PC-9 (cell line): ENCODE measurements around the gene SRP68. TPM values are rescaled to one million over a fixed set of nuclear protein-coding genes. Genes with fewer than 3 reads are reported as not detected.

ENCODE experiments used
- BruUV-seq: library from RNA; stranded (reverse); fragments of 400-500 nt; replicated peaks from 2 replicates; lab custom pipeline; 2021; lab: Mats Ljungman, UMichigan
- CTCF ChIA-PET: fragments of 300-600 bp; sonication (Branson Sonifier 250); formaldehyde crosslinking; loops from one replicate; lab custom pipeline; 2022; ENCODE audit warnings: antibody characterized with exemption; lab: Charles Lee
- POLR2A ChIA-PET: fragments of 300-600 bp; sonication (Branson Sonifier 250); formaldehyde crosslinking; loops from one replicate; lab custom pipeline; 2022; ENCODE audit warnings: antibody characterized with exemption; ENCODE audit not compliant: unreplicated experiment; lab: Charles Lee
- DNase-seq, 2 experiments: peaks; one replicate each; pipeline versions ENCODE4 v3.0.0 to v3.0.0-alpha.2; 2015 to 2022; ENCODE audit warnings: mixed read lengths in 1 of 2
- H2AFZ ChIP-seq: fragments of 200-600 bp; sonication (generic); 2 replicates; pipeline ENCODE4 v1.8.1; 2017; ENCODE audit warnings: antibody characterized with exemption
- H3F3A ChIP-seq: fragments of 200-600 bp; sonication (generic); 2 replicates; pipeline ENCODE4 v1.8.1; 2017; ENCODE audit warnings: antibody characterized with exemption, mild to moderate bottlenecking, low read depth; ENCODE audit not compliant: insufficient read depth
- H3K27ac ChIP-seq: fragments of 200-600 bp; sonication (generic); 2 replicates; pipeline ENCODE4 v1.6.1; 2016; ENCODE audit warnings: mixed run types
- H3K27me3 ChIP-seq: fragments of 200-600 bp; sonication (generic); 2 replicates; pipeline ENCODE4 v1.6.1; 2016; ENCODE audit warnings: low read depth, mixed run types; ENCODE audit not compliant: insufficient read depth
- H3K36me3 ChIP-seq: fragments of 200-600 bp; sonication (generic); 2 replicates; pipeline ENCODE4 v1.6.1; 2016; ENCODE audit warnings: low read depth, mixed run types
- H3K4me1 ChIP-seq: fragments of 200-600 bp; sonication (generic); replicated peaks from 2 replicates; pipeline ENCODE4 v1.6.1; 2016; ENCODE audit warnings: mixed run types; ENCODE audit not compliant: insufficient read depth
- H3K4me2 ChIP-seq: fragments of 200-600 bp; sonication (generic); 2 replicates; pipeline ENCODE4 v1.6.1; 2017; ENCODE audit warnings: mixed run types
- H3K4me3 ChIP-seq: fragments of 200-600 bp; sonication (generic); 2 replicates; pipeline ENCODE4 v1.6.1; 2016; ENCODE audit warnings: mixed run types
- H3K79me2 ChIP-seq: fragments of 200-600 bp; sonication (generic); 2 replicates; pipeline ENCODE4 v1.6.1; 2017; ENCODE audit warnings: low read depth, mixed run types
- H3K9me2 ChIP-seq: fragments of 200-600 bp; sonication (generic); 2 replicates; pipeline ENCODE4 v1.8.1; 2017; ENCODE audit warnings: mild to moderate bottlenecking; ENCODE audit not compliant: insufficient read depth
- H3K9me3 ChIP-seq: fragments of 200-600 bp; sonication (generic); 2 replicates; pipeline ENCODE4 v1.8.1; 2016; ENCODE audit warnings: low read depth; ENCODE audit not compliant: insufficient read depth
- H4K20me1 ChIP-seq: fragments of 200-600 bp; sonication (generic); 2 replicates; pipeline ENCODE4 v1.8.1; 2017; ENCODE audit not compliant: insufficient read depth
- EZH2 ChIP-seq: fragments of 200-600 bp; sonication (generic); IDR thresholded peaks from 2 replicates; pipeline ENCODE4 v1.8.0; 2017; ENCODE audit warnings: antibody characterized with exemption, low read depth
- intact Hi-C: fragments of 100-400 bp; cut with micrococcal nuclease; formaldehyde crosslinking; loops from one replicate; pipeline ENCODE4 v1.10.0; 2022; ENCODE audit not compliant: unreplicated experiment
- microRNA-seq: library from miRNA; unstranded; fragments of <30 nt; microRNA quantifications from one replicate; pipeline ENCODE4 v1.2.0, GENCODE V29; 2021; ENCODE audit warnings: borderline number of aligned reads, borderline replicate concordance
- total RNA-seq: library from RNA; stranded (reverse); gene quantifications from 2 replicates; pipeline ENCODE4 v1.2.3, GENCODE V29; 2021
- TF ChIP-seq, protein P1 (sequence below): fragments of 200-600 bp; sonication (generic); conservative IDR thresholded peaks from 2 replicates; pipeline ENCODE4 v1.6.1; 2017; ENCODE audit warnings: mixed run types, antibody characterized with exemption, mild to moderate bottlenecking, moderate library complexity

Gene SRP68
- total RNA-seq, 1 experiment from 2014 or later = 91.7 TPM

- H2AFZ ChIP-seq = no peak overlapping the region
- H3K4me2 ChIP-seq = no peak overlapping the region
- peaks cover 29% of the 10 kb centered on the region for H3F3A ChIP-seq
- no peak for DNase-seq
- H3K27me3 ChIP-seq = no peaks in the 10 kb centered on the region
- no peak overlapping the region for H3K4me3 ChIP-seq
- no peaks in the 10 kb centered on the region for H3K9me2 ChIP-seq
- H3K9me3 ChIP-seq = no peaks in the 10 kb centered on the region
- H3K27ac ChIP-seq = no peak overlapping the region
- no TSS peak for BruUV-seq
- TF ChIP-seq EZH2 = no peak
- TF ChIP-seq, protein P1, sequence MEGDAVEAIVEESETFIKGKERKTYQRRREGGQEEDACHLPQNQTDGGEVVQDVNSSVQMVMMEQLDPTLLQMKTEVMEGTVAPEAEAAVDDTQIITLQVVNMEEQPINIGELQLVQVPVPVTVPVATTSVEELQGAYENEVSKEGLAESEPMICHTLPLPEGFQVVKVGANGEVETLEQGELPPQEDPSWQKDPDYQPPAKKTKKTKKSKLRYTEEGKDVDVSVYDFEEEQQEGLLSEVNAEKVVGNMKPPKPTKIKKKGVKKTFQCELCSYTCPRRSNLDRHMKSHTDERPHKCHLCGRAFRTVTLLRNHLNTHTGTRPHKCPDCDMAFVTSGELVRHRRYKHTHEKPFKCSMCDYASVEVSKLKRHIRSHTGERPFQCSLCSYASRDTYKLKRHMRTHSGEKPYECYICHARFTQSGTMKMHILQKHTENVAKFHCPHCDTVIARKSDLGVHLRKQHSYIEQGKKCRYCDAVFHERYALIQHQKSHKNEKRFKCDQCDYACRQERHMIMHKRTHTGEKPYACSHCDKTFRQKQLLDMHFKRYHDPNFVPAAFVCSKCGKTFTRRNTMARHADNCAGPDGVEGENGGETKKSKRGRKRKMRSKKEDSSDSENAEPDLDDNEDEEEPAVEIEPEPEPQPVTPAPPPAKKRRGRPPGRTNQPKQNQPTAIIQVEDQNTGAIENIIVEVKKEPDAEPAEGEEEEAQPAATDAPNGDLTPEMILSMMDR = no peak
- peaks cover 3% of the 10 kb centered on the region; the same call in 1 of the 2 replicates for H3K79me2 ChIP-seq
- H4K20me1 ChIP-seq = no peaks in the 10 kb centered on the region
- ChIA-PET POLR2A (no interaction called here), CTCF (no interaction called here)
- peaks cover 6% of the 10 kb centered on the region; the same call in 1 of the 2 replicates for H3K36me3 ChIP-seq
- intact Hi-C loops = no loop called here
- peaks cover 32% of the 10 kb centered on the region for H3K4me1 ChIP-seq
Observed at GRCh38 chr17:75991396-75991795, 80.9 kb downstream of the SRP68 start.

Small RNAs within 50 kb of the gene (microRNA-seq; reads per million reads assigned to microRNA genes)
- not detected for gene MIR6868

Other genes with a start within 250 kb of the SRP68 start
- 94.4 and 108 TPM in 2 replicates for gene UNC13D, start 228.1 kb downstream of the SRP68 start, total RNA-seq
- 114 and 159 TPM in 2 replicates for gene WBP2, start 217.2 kb downstream of the SRP68 start, total RNA-seq
- gene TRIM47, start 193.9 kb downstream of the SRP68 start, total RNA-seq = 46.1 and 48.3 TPM in 2 replicates
- 21.1 and 27.1 TPM in 2 replicates for gene TRIM65, start 175.6 kb downstream of the SRP68 start, total RNA-seq
- 127 and 136 TPM in 2 replicates for gene MRPL38, start 167.6 kb downstream of the SRP68 start, total RNA-seq
- 22.5 and 28.7 TPM in 2 replicates for gene FBF1, start 131.5 kb downstream of the SRP68 start, total RNA-seq
- 35.5 and 37.1 TPM in 2 replicates for gene ACOX1, start 93.4 kb downstream of the SRP68 start, total RNA-seq
- gene TEN1, start 93.3 kb downstream of the SRP68 start, total RNA-seq = 19.6 and 22.7 TPM in 2 replicates
- 10.3 and 12.3 TPM in 2 replicates for gene CDK3, start 71.7 kb downstream of the SRP68 start, total RNA-seq
- gene EVPL, start 45.2 kb downstream of the SRP68 start, total RNA-seq = 60.8 and 77.8 TPM in 2 replicates
- 2.8 and 3.0 TPM in 2 replicates for gene GALR2, start 2.3 kb upstream of the SRP68 start, total RNA-seq
- not detected in 2 replicates for gene ZACN, start 6.7 kb upstream of the SRP68 start, total RNA-seq
- 118 and 131 TPM in 2 replicates for gene EXOC7, start 31.3 kb upstream of the SRP68 start, total RNA-seq
- gene FOXJ1, start 68.7 kb upstream of the SRP68 start, total RNA-seq = 12.5 and 23.7 TPM in 2 replicates
- 5.7 and 7.2 TPM in 2 replicates for gene RNF157, start 168.0 kb upstream of the SRP68 start, total RNA-seq
- gene UBALD2, start 192.8 kb upstream of the SRP68 start, total RNA-seq = 110 and 134 TPM in 2 replicates
- gene QRICH2, start 235.8 kb upstream of the SRP68 start, total RNA-seq = 2.7 and 3.3 TPM in 2 replicates